GM12865 (cell line): ENCODE results near the gene KLRG1.
A peak's percentile ranks its signal among the peaks of the same experiment; 100 is the strongest.

Source experiments
- DNase-seq: peaks from one replicate; pipeline ENCODE4 v3.0.0; 2010; ENCODE audit warnings: low read depth
- H3K4me3 ChIP-seq: 2 replicates; pipeline ENCODE4 v1.5.1; 2011; ENCODE audit warnings: mild to moderate bottlenecking, low read depth, low read length, control low read depth
- TF ChIP-seq, protein P1 (sequence below): IDR thresholded peaks from 2 replicates; pipeline ENCODE4 v1.5.1; 2011; ENCODE audit warnings: low read length, control low read depth, low read depth, inconsistent platforms; ENCODE audit not compliant: insufficient read depth; ENCODE audit errors: missing control alignments

KLRG1 gene

DNA sequence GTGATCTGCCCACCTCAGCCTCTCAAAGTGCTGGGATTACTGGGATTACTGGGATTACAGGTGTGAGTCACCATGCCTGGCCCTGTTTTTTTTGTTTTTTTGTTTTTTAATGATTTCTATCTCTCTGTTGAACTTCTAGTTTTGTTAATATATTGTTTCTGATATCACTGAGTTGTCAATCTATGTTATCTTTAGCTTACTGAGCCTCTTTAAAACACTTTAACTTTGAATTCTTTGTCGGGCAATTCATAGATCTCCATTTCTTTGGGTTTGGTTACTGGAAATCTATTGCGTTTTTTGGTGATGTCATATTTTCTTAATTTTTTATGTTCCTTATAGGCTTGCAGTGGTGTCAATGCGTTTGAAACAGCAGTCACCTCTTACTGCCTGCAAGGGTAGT is 9.2 kb upstream of the KLRG1 start:
- H3K4me3 ChIP-seq = no peak overlapping the region
- TF ChIP-seq, protein P1, sequence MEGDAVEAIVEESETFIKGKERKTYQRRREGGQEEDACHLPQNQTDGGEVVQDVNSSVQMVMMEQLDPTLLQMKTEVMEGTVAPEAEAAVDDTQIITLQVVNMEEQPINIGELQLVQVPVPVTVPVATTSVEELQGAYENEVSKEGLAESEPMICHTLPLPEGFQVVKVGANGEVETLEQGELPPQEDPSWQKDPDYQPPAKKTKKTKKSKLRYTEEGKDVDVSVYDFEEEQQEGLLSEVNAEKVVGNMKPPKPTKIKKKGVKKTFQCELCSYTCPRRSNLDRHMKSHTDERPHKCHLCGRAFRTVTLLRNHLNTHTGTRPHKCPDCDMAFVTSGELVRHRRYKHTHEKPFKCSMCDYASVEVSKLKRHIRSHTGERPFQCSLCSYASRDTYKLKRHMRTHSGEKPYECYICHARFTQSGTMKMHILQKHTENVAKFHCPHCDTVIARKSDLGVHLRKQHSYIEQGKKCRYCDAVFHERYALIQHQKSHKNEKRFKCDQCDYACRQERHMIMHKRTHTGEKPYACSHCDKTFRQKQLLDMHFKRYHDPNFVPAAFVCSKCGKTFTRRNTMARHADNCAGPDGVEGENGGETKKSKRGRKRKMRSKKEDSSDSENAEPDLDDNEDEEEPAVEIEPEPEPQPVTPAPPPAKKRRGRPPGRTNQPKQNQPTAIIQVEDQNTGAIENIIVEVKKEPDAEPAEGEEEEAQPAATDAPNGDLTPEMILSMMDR = no peak
- no peak for DNase-seq

DNA sequence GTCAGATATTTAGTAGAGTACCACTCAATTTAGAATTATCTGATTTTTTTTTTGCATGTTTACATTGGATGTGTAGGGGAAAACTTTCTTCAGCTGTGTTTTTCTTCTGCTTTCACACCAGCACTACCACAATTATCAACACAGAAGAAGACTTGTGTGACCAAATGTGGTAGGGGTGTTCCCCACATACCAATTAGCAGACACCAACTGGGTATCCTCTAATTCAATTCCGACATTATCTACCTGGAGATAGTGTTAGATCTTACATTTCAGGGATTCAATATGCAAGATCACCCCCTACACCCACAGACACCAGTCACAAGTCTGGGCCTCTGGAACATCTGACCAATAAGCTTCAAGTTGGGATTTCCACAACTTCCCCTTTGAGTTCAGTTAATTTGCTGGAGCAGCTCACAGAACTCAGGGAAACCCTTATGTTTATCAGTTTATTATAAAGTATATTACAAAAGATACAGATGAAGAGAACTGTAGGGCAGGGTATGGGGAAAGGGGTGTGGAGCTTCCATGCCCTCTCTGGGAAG is 4.1 kb upstream of the KLRG1 start:
- TF ChIP-seq, protein P1 = no peak
- H3K4me3 ChIP-seq = no peak overlapping the region
- no peak for DNase-seq

GRCh38 chr12:8987163-8987562 is 2.2 kb upstream of the KLRG1 start:
- DNase-seq = no peak
- TF ChIP-seq, protein P1 = no peak
- H3K4me3 ChIP-seq = no peak overlapping the region

DNA sequence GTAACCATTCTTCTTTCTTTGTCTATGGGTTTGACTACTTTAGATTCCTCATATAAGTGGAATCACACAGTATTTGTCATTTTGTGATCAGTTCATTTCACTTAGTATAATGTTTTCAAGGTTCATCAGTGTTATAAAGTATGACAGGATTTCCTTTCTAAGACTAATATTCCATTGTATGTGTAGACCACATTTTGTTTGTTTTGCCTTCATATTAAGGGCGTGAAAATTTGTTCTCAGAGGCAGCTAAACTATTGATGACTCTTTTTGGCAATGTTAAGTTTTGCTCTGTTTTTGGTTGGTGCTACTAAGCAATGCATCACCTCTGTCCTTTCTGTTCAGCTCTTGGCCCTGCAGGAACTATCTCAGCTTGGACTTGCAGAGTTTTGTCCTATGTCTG is 1.7 kb upstream of the KLRG1 start:
- TF ChIP-seq, protein P1 = no peak
- peak; percentile 3 for DNase-seq
- H3K4me3 ChIP-seq = no peak overlapping the region

DNA sequence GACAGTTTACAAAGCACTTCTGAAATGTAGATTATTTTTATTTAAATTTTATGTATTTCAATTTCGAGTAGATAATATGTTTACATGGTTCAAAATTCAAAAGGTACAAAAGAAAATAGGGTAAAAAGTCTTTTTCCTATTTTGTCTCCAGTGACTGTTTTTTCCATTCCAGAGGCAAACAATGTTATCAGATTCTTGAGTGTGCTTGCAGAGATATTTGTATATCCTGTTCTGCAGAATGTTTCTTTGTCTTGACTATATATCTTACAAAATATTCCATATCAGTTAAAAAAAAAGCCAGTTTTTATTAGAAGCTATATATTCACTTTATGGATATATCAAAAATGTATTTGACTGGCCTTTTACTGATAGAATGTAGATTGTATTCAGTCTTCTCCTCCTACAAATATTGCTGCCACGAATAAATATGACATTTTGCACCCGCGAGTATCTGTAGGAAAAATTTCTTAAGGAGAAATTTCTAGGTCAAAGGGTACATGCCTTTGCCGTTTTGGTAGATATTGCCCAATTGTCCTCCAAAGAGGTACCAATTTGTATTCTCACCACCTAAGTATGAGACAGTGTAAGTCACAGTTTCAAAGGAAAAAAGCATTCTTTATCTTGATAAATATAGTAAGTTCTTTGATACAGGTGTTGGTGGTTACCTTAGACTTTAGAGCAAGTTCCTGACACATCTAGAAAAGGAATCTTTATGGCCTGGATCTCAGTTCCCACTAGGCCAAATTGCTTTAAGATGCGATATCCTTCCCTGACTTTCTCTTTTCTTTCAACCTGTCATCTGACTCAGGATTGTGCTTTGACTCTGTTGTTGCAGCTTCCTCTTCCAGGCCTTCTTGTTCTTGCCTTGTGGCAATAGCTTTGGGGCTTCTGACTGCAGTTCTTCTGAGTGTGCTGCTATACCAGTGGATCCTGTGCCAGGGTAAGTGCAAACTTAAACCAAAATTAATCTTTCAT is 2.3 kb downstream of the KLRG1 start:
- TF ChIP-seq, protein P1 = no peak
- DNase-seq = no peak
- H3K4me3 ChIP-seq = no peak overlapping the region

GRCh38 chr12:8993827-8994226 is 4.5 kb downstream of the KLRG1 start:
- DNase-seq = no peak
- no peak overlapping the region for H3K4me3 ChIP-seq
- TF ChIP-seq, protein P1 = no peak
